SH-SY5Y (cell line): ENCODE data around the gene ATP13A4.

ENCODE experiments used
- GATA2 ChIP-seq: IDR thresholded peaks from 2 replicates; pipeline ENCODE4 v1.6.1; 2011; ENCODE audit warnings: mild to moderate bottlenecking, low read depth, low read length
- GATA3 ChIP-seq: IDR thresholded peaks from 2 replicates; pipeline ENCODE4 v1.6.1; 2011; ENCODE audit warnings: low read depth, mild to moderate bottlenecking, low read length, moderate library complexity

DNA sequence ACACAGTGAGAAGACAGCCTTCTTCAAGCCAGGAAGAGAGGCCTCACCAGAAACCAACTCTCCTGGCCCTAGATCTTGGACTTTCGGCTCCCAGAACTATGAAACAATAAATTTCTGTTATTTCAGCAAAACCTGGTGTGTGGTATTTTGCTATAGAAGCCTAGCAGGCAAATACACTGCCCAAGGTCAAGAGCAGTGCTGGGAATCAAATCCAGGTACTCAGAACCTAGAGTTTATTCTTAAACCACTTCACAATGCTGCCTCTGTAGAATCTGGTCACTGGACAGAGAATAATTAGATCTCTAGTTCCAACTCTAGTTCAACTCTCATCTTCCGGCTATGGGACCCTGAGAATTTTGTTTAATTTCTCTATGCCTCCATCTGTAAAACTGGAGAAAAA, 46.6 kb downstream of the ATP13A4 start:
- TF ChIP-seq GATA3 (no peak), GATA2 (no peak)
